ENCODE results near the gene ST6GALNAC3. TPM values are rescaled to one million over a fixed set of nuclear protein-coding genes. Genes with fewer than 3 reads are reported as not detected.
"Not testable (repeated sequence)": the region's sequence is repeated elsewhere in the genome, so short reads cannot be mapped to it uniquely, and the experiment has no call there.

ST6GALNAC3 gene
- total RNA-seq, 1 donor from 2014 or later = 16.6 TPM

DNA sequence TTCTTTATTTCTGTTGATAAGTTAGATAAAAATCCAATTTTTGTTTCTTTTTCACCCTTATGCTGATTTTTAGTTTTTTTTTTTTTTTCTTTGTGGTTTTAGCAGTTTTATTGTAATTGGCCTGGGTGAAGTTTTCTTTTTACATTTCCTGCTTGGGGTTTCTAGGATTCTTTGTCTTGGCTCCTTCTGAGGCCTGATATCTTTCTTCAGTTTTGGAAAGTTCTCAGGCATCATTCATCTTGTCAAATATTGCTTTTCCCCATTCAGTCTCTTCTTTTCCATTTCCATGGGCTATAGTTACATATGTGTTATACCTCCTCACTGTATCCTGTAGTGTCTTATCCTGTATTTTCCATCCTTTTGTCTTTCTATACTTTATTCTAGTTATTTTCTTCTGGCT lies 28.5 kb downstream of the ST6GALNAC3 start:
- DNase-seq (ENCODE audit: extremely low read depth, low read depth, low spot score) = no peak

DNA sequence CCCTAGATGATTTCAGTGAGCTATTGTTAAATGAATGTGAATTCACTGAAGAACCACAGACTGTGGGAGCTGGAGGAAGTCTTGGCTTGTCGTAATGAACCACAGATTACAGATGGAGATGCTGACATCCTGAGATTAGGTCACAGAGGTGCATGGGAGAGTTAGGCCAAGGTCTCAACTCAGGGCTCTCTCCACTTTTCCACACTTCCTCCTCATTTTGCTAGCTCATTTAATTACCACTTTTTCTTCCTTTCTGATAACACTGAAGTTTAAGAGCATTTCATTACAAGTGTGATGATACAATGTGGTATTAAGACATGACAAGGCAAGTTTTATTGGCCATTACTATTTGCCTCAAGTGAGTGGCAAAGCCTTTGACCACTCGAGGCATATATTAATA lies 30.8 kb downstream of the ST6GALNAC3 start:
- no peak for DNase-seq (ENCODE audit: extremely low read depth, low read depth, low spot score)

DNA sequence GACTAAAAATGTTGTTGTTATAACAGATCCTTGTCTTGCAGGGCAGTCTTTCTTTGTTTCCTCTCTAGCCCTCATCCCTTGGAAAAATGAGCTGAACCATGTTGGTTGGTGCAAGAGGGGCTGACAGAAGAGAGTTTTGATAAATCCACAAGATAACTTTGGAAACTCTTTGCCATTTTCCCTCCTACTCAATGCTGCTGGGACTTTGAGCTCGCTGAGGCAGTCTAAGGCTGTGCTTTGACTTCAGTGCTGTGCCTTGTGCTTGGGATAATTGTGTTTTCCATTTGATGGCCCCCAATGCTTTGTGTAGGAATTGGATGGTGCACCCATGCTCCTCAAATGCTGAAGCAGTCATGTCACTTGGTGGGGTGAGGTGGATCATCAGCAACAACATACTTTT lies 31.7 kb downstream of the ST6GALNAC3 start:
- no peak for DNase-seq (ENCODE audit: extremely low read depth, low read depth, low spot score)

DNA sequence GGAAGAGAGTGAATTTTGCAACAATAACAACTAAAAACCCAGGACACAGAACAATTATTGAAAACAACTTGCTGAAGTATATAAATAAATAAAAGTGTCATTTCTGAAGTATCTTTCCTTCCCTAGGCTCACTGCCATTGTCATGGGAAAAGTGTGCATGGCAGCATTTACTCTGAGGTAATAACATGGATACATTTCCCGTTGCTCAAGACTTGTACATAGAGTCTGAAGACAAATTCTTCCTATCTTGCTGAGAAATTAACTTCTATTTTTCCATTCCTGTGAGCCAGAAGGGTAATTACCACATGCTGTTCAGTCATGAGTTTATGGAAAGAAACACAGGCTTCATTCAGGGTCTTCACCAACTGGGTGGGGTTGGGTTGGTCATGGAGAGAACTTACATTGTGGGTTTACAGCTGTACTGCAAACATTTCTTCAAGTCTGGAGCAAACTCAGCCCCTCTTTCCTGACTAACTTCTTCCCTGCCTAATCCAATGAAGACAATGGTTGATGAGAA lies 32.2 kb downstream of the ST6GALNAC3 start:
- no peak for DNase-seq (ENCODE audit: extremely low read depth, low read depth, low spot score)

DNA sequence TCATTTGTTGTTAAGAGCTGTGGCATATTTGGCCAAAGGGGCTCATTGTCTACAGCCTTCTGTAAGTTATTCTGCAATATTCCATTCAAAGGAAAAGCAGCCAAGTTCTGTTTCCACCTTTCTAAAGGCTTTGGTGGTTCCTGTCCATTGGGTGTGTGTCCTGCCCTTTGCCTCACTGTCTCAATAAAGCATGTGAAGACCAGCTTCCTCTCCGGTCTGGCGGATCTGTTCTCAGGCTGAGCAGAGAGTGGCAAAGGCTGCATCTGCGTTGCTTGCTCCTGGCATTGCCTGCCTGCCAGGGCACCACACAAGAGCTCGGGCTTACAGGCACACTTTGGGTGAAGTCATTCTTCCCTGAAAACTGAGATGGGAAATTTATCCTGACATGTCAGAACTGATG lies 34.9 kb downstream of the ST6GALNAC3 start:
- DNase-seq (ENCODE audit: extremely low read depth, low read depth, low spot score) = no peak

DNA sequence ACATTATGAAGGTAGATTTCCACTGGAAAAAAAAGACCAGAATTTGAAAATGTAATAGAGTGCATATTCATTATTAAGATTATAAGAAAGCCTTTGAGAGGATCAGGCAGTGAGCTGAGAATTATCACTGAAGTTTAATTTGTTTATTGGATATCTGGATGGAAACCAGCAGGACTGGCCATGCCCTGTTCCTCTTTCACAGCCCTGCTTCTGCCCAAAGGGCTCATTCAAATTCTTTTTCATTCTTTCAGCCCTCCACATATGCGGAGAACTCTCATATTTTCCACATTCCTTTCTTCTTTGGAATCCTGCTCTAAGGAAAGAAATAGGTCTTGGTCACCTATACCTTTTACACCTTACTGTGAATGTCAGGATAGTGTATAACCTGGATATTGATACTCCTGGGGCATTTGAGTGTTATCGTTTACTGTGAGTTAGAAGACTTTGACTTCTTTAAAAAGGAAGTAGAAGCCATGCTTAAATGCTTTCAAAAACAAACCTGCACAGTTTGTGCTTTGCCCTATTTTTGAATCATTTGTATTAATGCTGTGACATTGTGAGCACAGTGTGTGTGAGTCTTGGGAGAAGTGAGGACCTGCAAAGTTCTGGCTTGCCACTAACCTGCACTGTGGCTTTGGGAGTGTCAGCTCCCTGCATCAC lies 35.5 kb downstream of the ST6GALNAC3 start:
- no peak for DNase-seq (ENCODE audit: extremely low read depth, low read depth, low spot score)

DNA sequence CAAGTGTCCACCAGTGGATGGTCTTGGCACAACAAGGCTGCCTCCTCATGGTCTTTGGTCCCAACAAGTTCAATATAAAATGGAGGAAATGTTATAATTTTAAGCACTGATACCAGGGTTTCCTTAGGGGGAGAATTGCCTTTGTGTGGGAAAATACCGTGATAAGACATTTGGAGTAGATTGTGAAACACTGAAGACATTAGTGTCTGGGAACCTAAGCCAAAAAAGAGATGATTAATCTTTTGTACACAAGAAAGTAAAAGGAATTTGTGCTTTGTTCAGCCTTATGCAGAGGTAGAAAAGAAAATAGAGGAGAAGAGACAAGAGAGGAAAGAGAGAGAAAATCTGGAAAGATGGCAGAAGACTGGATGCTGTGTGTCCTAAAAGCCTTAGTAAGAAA lies 36.1 kb downstream of the ST6GALNAC3 start:
- no peak for DNase-seq (ENCODE audit: extremely low read depth, low read depth, low spot score)

DNA sequence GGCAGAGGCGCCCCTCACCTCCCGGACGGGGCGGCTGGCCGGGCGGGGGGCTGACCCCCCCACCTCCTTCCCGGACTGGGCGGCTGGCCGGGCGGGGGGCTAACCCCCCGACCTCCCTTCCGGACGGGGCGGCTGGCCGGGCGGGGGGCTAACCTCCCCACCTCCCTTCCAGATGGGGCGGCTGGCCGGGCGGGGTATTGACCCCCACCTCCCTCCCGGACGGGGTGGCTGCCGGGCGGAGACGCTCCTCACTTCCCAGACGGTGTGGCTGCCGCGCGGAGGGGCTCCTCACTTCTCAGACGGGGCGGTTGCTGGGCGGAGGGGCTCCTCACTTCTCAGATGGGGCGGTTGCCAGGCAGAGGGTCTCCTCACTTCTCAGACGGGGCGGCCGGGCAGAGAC lies 37.8 kb downstream of the ST6GALNAC3 start:
- DNase-seq (ENCODE audit: extremely low read depth, low read depth, low spot score) = not testable (repeated sequence)

DNA sequence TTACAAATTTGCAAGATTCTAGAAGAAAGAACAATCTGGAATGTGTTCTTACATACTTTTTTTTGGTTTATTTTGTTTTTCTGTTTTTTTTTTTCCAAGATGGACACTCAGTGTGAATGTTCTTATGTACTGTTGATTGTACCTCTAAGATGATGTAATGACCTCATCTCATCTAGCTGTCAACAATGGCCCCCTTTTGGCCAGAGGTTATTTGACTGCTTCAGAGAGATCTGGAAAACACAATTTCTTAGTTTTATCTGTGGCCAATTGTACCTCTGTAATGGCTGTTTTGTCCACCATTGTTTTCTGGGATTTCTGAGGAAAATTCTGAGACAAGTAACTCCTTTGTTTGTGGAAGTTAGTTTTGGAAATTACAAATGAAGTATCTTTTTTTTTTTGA lies 38.9 kb downstream of the ST6GALNAC3 start:
- DNase-seq (ENCODE audit: extremely low read depth, low read depth, low spot score) = no peak

DNA sequence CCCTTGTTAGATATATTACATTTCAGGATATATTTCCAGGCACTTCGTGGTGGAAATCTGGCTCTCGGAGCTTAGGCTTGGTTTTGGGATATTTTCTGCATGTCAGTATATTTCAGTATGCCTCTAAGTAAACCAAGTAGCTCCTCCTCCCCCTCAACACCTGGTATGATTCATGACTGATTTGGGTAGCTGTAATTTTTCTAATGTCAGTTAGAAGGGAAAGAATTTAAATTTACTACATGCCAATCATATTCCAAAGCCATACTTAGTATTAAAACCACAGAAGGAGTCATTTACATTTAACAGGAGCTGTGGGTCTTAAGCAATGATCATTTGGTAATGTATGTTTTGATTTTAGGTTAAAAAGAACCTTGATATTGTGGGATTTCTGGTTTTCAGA lies 40.6 kb downstream of the ST6GALNAC3 start:
- no peak for DNase-seq (ENCODE audit: extremely low read depth, low read depth, low spot score)

DNA sequence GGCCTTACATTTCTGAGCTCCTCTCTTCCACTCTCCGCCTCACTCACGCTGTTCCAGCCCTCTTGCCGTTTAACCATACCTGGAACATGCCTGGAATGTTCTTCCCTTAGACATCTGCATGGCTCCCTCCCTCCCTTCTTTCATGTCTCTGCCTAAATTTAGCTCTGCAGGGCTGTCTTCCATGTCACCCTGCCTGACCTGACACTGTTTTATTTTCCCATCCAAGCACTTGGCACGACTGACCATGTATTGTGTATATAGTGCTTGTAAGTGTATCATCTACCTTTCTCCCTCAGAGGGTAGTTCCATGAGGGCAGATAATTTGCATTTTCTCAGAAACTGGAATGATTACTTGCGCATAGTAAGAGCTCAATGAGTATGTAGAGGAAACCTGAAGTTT lies 47.3 kb downstream of the ST6GALNAC3 start:
- no peak for DNase-seq (ENCODE audit: extremely low read depth, low read depth, low spot score)

DNA sequence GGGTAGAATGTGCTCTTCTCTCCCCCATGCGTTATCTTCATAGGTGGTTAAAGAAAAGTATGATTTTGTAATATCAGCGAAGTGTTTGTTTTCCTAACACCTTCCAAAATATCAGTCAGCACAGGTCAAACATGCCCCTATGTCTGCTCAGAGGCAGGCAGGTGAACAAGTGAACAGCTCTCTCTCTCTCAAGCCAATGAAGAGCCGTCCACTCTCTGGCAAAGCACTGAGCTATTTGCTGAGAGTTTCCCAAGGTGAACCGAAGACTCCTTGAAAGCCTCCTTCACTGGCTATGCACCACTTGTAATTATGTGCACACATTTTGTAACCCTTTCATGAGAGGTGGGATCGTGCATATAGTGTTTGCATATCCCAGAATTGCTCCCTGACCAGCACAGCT lies 47.7 kb downstream of the ST6GALNAC3 start:
- DNase-seq (ENCODE audit: extremely low read depth, low read depth, low spot score) = no peak

DNA sequence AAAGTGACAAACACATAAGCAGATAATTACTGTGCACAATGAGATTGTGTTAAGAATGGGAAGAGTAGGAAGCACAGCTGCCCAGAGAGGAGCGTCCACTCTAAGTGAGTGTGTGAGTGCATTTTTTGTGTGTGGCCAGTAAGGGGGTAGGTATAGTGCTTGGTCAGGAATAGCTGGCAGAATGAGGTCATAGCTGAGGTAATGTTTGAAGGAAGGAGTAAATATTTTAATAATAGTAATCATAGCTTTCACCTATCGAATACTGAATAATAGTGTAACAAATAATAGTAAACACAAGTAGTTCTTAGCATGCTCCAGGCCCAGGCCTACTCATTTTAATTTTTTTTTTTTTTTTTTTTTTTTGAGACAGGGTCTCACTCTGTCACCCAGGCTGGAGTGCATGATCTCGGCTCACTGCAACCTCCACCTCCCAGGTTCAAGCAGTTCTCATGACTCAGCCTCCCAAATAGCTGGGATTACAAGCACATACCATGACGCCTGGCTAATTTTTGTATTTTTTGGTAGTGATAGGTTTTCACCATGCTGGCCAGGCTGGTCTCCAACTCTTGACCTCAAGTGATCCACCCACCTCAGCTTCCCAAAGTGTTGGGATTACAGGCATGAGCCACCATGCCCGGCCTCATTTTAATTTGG lies 49.0 kb downstream of the ST6GALNAC3 start:
- DNase-seq (ENCODE audit: extremely low read depth, low read depth, low spot score) = not testable (repeated sequence)

DNA sequence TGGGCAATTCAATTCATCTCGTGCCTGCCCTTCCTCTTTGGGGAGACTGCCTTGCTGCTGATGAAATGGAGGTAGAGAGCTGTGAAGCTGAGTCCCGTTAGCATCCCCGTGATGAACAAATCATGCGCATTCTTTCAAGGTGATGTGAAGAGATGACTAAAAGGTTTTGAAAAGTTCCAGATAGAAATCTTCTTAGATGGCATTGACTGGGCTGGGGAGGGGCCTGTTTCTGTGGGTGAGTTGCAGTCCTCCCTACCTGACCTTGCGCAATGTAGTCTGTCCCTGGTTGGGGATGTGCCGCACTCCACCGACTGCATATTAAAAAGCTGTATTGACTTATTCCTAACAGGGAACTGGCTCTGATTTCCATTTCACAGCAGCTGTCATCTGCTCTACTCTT lies 49.6 kb downstream of the ST6GALNAC3 start:
- no peak for DNase-seq (ENCODE audit: extremely low read depth, low read depth, low spot score)

DNA sequence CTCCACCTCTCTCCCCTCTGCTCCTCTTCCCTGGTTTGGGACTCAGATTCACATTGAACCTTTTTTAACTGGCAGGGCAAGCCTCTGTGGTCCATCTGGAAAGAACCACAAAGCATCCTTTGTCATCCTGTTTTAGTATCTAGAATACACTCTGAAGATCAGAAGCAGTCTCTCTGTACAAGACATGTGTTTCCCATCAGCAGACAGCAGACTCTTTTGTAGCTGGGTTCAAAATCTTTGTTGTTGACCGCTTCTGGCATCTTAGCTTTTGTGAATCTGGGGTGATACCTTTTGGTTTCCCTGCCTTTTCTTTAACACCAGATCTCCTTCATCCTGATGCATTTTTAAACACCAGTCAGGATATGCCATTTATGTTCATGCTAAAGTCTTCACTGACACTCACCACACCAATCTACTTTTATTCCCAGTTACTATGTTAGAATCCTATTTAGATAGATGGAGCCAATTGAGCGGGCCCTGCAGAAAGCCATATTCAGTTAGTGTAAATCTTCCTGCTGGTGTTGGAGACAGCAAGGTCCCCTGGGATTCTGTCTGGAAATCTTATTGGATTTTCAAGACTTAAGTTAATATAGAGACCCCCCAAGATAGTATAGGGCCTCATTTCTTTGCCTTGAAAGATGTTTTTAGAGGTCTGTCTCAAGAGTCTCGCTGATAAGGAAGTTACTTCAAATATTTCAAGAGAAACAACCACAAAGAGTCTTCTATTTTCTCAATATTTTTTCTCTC lies 51.1 kb downstream of the ST6GALNAC3 start:
- DNase-seq (ENCODE audit: extremely low read depth, low read depth, low spot score) = no peak

DNA sequence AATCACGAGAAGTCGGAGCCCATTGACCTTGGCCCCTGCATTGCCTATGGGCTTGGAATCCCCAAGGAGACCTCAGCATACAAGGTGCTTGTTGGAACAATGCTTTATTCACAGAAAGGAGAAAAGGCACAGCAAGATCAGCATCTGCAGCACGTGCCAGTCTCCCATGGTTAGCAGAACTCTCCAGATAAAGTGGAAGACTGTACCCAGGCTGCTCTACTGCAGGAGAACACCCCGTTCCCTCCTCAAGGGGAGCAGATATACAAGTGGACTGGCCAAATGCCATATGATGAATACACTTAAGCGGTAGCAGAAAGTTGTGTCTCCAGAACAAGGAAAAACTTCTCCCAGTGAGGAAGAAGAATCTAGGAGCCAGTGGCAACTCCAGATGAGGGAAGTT lies 53.5 kb downstream of the ST6GALNAC3 start:
- DNase-seq (ENCODE audit: extremely low read depth, low read depth, low spot score) = no peak

DNA sequence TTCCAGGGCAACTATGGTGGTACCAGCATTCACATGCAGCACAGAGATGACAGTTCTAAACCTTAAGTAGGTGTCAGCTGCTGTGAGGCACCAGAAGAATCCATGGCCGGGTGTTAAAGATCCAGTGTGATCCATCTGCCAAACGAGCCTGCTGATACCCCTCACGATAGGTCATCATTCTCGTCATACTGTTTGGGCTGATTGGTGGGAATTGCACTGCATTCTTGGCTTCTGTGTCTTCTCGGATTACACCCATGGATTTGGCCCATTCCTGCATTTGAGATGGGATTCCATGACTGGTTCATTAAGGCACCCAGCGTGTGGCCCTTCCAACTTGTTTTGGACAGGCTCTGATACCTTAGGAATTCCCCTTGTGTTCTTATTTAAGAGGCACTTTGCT lies 55.2 kb downstream of the ST6GALNAC3 start:
- no peak for DNase-seq (ENCODE audit: extremely low read depth, low read depth, low spot score)

DNA sequence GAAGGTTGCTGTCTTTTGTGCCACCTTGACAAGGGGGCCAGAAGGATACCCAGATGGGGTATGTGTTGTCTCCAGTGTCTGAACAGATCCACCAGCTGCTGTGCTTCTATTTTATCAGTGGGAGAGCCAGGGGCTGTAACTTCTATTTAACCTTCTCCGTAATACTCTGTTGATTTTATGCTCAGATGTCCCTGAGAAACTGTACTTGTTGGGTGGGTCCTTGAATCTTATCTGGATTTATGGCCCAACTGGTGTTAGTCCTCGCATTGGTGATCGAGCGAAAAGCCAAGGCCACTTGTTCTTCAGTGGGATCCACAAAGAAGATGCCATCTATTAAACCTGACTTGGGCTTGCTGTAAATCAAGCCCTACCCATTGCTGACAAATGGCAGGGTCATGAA lies 56.4 kb downstream of the ST6GALNAC3 start:
- no peak for DNase-seq (ENCODE audit: extremely low read depth, low read depth, low spot score)

DNA sequence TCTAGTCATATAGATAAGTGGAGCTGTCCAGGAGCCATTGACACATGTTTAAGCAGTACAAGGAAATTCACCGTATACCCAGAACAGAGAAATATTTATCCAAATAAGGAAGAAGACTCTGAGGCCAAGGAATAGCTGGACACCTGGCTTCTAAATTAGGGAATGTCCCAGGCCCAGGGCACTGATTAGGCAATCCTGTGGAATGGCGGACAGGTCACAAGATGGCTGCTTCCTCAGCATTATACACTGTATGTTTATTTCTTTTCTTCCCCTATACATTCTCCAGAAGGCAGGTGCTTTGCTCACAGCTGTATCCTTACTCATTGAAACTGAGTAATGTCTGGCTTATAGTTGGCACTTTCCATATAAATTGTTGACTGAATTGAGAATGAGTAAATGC lies 59.4 kb downstream of the ST6GALNAC3 start:
- DNase-seq (ENCODE audit: extremely low read depth, low read depth, low spot score) = no peak

DNA sequence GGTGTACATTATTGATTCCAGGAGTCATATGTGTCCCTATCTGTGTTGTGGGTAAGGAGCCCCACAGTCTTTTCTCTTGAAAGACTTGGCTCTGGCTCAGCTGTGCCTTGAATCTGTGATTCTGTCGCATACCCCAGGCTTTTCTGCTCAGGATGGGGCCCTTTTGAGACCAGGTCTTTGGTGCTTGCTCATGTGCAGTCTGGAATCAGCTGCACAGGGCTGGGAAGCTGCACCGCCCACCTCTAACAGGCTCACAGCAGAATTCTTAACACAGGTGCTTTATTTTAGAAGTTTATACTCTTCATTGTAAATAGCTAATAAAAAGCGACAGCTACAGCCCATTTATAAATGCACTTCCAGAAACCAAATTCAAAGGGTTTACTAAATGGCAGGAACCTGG lies 61.3 kb downstream of the ST6GALNAC3 start:
- DNase-seq (ENCODE audit: extremely low read depth, low read depth, low spot score) = no peak

DNA sequence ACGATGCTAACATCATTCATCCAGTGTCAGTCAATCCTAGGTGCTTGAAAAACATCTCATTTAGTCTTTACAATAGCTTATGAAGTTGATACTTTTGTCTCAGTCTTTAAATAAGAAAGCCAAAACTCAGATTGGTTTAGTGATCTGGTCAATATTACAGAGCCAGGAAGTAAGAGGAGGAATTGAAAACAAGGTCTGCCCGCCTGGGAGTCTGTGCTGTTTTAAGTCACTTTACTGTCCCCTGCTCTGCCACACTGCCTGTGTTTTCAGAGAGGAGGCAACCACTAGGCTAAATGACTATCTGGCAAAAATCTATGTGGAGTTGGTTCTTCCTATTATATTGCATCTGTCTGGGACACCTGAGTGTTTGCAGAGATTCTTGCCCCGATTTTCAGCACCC lies 62.3 kb downstream of the ST6GALNAC3 start:
- DNase-seq (ENCODE audit: extremely low read depth, low read depth, low spot score) = no peak

DNA sequence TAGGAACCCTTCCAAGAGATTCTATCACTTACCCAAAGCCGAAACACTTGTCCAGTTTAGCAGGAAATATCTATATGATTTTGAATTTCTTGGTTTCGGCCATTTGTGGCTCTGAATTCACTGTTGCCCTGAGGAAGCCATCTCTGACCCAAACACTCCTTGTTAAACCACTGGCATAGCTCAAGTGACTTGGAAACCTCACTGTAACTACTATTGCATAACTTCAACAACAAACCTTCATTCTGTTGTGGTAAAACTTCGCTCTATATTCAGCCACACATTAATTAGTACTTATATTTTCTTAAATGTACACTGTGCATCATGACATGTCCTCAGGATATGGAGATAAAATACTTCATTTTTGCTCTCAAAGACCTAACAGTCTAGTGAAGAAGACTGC lies 63.2 kb downstream of the ST6GALNAC3 start:
- no peak for DNase-seq (ENCODE audit: extremely low read depth, low read depth, low spot score)
